ENCODE data around the gene PACSIN2. TPM values are rescaled to one million over a fixed set of nuclear protein-coding genes. Genes with fewer than 3 reads are reported as not detected.

The PACSIN2 gene
- total RNA-seq, 3 donors from 2014 or later, result 43.8 to 82.7 (median 72.4) TPM

GRCh38 chr22:42834177-42834949, 180.6 kb downstream of the PACSIN2 start:
- no peaks in the 10 kb centered on the region for H3K9me3 ChIP-seq
- TF ChIP-seq POLR2A (IDR thresholded peaks at IDR 0.05), result no peak
- TF ChIP-seq POLR2AphosphoS5 (IDR thresholded peaks at IDR 0.05), result no peak
- TF ChIP-seq, protein P1, sequence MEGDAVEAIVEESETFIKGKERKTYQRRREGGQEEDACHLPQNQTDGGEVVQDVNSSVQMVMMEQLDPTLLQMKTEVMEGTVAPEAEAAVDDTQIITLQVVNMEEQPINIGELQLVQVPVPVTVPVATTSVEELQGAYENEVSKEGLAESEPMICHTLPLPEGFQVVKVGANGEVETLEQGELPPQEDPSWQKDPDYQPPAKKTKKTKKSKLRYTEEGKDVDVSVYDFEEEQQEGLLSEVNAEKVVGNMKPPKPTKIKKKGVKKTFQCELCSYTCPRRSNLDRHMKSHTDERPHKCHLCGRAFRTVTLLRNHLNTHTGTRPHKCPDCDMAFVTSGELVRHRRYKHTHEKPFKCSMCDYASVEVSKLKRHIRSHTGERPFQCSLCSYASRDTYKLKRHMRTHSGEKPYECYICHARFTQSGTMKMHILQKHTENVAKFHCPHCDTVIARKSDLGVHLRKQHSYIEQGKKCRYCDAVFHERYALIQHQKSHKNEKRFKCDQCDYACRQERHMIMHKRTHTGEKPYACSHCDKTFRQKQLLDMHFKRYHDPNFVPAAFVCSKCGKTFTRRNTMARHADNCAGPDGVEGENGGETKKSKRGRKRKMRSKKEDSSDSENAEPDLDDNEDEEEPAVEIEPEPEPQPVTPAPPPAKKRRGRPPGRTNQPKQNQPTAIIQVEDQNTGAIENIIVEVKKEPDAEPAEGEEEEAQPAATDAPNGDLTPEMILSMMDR (IDR thresholded peaks at IDR 0.05), result no peak
- no peak overlapping the region for H3K4me3 ChIP-seq
- H3K27ac ChIP-seq, result no peak overlapping the region
- H3K4me1 ChIP-seq, result no peaks in the 10 kb centered on the region
- H3K36me3 ChIP-seq, result no peaks in the 10 kb centered on the region
- H3K27me3 ChIP-seq, result no peaks in the 10 kb centered on the region
- no peak for DNase-seq (ENCODE audit: low spot score in 2 of 2)
- intact Hi-C loops (cut with DNase I; ENCODE audit: low total_unique reads), result no loop called here

DNA sequence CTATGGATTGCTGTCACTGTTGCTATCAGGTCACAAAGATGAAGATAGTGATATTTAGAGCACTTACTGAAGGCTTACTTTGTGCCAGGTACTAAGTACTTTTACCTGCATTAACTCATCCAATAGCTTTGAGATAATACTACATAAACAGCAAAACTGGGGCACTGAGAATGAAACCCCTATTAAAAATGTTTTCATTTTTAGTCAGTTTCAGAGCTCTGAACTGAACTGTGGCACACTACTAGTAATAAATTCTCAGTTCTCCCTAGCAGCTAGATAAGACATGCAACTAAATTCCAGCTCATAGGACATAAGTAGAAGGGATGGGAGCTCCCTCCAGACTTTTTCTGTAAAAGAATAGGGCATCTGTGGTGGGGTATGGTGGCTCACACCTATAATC, 181.8 kb downstream of the PACSIN2 start:
- H3K4me1 ChIP-seq, result no peaks in the 10 kb centered on the region
- no peak overlapping the region for H3K4me3 ChIP-seq
- DNase-seq (ENCODE audit: low spot score in 2 of 2), result no peak
- no peak overlapping the region for H3K27ac ChIP-seq
- H3K27me3 ChIP-seq, result no peaks in the 10 kb centered on the region
- no peak for TF ChIP-seq POLR2A (IDR thresholded peaks at IDR 0.05)
- TF ChIP-seq POLR2AphosphoS5 (IDR thresholded peaks at IDR 0.05), result no peak
- no peaks in the 10 kb centered on the region for H3K36me3 ChIP-seq
- intact Hi-C loops (cut with DNase I; ENCODE audit: low total_unique reads), result no loop called here
- no peaks in the 10 kb centered on the region for H3K9me3 ChIP-seq

- DNase-seq (ENCODE audit: low spot score in 2 of 2), result no peak
These were observed 183.2 kb downstream of the PACSIN2 start for GRCh38 chr22:42831712-42832111.

DNA sequence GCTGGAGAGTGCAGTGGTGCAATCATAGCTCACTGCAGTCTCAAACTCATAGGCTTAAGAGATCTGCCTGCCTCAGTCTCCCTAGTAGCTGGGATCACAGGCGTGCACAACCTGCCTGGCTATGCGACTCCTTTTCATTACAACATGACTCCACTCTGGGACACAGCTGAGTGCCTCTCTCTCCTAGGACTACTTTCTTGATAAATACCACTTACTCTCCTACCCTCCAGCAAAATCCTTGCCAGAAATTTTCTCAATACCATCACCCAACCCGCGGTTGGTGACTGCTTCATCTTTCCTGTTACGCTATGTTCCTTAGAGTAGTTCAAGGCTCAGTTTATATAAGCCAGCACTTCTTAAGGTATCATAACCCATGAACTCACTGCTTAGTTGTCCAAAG, 184.8 kb downstream of the PACSIN2 start:
- Histone ChIP-seq H3K27me3 (no peaks in the 10 kb centered on the region), H3K36me3 (no peaks in the 10 kb centered on the region), H3K4me1 (no peaks in the 10 kb centered on the region), H3K27ac (no peak overlapping the region), H3K9me3 (no peaks in the 10 kb centered on the region), H3K4me3 (no peak overlapping the region)
- no peak for DNase-seq (ENCODE audit: low spot score in 2 of 2)
- intact Hi-C loops (cut with DNase I; ENCODE audit: low total_unique reads), result no loop called here
- TF ChIP-seq, protein P1 (IDR thresholded peaks at IDR 0.05), result no peak
- no peak for TF ChIP-seq POLR2AphosphoS5 (IDR thresholded peaks at IDR 0.05)
- no peak for TF ChIP-seq POLR2A (IDR thresholded peaks at IDR 0.05)

More at GRCh38 chr22:42831712-42832111, 183.2 kb downstream of the PACSIN2 start:
- no peaks in the 10 kb centered on the region for H3K9me3 ChIP-seq
- H3K4me1 ChIP-seq, result no peaks in the 10 kb centered on the region
- no peaks in the 10 kb centered on the region for H3K36me3 ChIP-seq
- no peak for TF ChIP-seq POLR2AphosphoS5 (IDR thresholded peaks at IDR 0.05)
- TF ChIP-seq, protein P1 (IDR thresholded peaks at IDR 0.05), result no peak
- TF ChIP-seq POLR2A (IDR thresholded peaks at IDR 0.05), result no peak
- H3K4me3 ChIP-seq, result no peak overlapping the region
- intact Hi-C loops (cut with DNase I; ENCODE audit: low total_unique reads), result no loop called here
- no peak overlapping the region for H3K27ac ChIP-seq
- no peaks in the 10 kb centered on the region for H3K27me3 ChIP-seq

- TF ChIP-seq, protein P1 (IDR thresholded peaks at IDR 0.05), result no peak
- no peak for TF ChIP-seq POLR2AphosphoS5 (IDR thresholded peaks at IDR 0.05)
- no peak for TF ChIP-seq POLR2A (IDR thresholded peaks at IDR 0.05)
- Histone ChIP-seq H3K36me3 (no peaks in the 10 kb centered on the region), H3K27me3 (no peaks in the 10 kb centered on the region), H3K4me1 (no peaks in the 10 kb centered on the region), H3K4me3 (no peak overlapping the region), H3K9me3 (no peaks in the 10 kb centered on the region), H3K27ac (no peak overlapping the region)
- no peak for DNase-seq (ENCODE audit: low spot score in 2 of 2)
- intact Hi-C loops (cut with DNase I; ENCODE audit: low total_unique reads), result loop anchor here (2.0 kb wide), 1 partner anchor 47 kb away; no protein-coding TSS in a partner anchor
These were observed 185.6 kb downstream of the PACSIN2 start for GRCh38 chr22:42829302-42829701.

Data from breast epithelium (tissue), 4 donors.